ENCODE results near the gene MRPL27. TPM values are rescaled to one million over a fixed set of nuclear protein-coding genes. Genes with fewer than 3 reads are reported as not detected.

The MRPL27 gene
- total RNA-seq, 1 donor from 2014 or later = 81.1 TPM

DNA sequence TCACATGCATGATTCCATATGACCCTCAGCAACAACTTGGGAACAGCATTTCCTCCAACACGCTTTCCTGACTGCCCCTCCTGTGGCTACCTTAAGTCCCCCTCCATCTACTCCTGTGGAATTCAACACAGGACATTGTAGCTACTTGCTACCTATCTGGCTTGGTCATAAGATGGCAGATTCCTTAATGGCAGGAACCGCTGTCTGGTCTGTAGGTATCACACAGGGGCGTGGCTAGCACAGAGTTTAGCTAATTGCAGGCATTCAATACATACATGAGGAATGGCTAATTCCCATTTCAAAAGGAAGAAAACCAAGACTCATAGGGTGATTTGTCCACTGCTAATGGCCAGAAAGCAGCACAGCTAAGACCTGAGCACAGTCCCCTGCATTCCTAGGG lies 15.7 kb upstream of the MRPL27 start:
- intact Hi-C loops (cut with micrococcal nuclease) = no loop called here

DNA sequence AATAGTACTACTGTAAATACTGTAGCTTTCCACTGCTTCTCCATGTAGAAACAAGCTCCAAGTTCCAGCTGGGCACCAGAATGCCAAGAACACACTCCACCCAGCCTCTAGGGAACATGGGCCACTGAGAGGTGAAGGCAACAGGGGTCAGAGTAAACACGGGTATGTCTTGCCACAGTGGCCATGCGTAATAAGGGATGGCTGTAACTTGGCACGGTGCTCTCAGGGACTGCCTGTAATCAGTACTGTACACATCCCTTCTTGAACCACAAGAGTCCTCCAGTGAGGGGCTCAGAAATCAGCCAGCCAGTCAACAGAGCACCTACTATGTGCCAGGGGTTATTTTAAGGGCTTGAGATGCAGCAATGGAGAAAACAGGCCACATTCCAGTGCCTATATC lies 13.5 kb upstream of the MRPL27 start:
- intact Hi-C loops (cut with micrococcal nuclease) = no loop called here

DNA sequence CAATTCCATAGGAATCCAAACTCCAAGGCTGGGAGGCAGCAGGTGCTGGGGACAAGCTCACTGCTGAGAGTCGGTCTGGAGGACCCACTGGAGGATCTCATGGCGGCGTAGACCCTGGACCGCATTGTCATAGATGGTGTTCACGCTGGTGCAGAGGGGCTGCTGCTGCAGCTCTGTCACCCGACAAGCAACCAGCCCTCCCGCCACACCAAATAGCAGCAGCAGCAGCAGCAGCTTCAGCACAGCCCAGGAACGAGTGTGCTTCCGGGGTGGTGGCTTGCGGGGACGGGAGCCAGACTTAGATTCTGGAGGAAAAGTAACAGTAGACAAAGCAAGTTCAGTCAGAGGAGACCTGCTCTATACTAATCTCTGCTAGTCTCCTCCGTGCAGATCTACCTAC lies 9.9 kb upstream of the MRPL27 start:
- intact Hi-C loops (cut with micrococcal nuclease) = no loop called here

DNA sequence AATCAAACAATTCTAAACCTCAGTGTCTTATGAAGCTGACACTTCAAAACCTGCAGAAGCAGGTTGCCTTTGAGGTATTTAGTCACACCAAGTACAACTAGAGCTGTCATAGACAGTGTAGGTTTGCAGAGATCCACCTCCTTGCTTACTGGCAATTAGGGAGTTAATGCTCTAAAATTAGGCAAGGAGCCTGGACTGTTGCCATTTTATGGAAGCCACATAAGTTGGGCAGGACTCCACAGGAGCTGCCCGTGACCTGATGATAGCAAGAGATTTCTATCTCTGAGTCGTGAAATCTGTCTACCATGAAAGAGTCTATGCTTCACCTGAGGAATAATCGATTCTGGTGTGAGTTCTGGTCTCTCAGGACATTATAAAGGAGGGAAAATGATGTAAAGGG lies 8.9 kb upstream of the MRPL27 start:
- intact Hi-C loops (cut with micrococcal nuclease) = no loop called here

DNA sequence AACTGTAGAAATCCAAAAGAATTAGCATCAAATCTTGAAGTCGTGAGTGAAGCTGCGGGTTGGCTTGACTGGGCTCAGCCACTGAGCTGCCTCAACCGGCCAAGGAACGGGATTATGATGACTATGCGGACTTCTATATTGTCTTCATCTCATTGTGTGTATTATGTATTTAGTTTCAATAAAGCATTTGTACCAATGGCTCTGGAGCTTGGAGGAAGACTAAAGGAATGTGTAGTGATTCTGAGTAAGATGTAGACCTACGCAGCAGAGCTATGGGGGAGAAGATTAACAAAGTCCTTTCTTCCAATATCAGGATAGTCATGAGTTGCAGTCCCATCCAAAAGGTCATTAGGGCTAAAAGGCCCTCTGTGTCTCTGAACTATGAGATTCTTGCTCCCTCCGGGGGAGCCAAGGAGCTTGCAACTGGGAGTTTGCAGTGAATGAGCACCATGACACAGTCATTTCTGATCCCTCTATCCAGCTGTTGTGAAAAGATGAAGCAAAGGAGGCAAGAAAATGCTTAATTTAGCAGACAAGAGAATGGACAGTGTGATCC lies 8.4 kb upstream of the MRPL27 start:
- intact Hi-C loops (cut with micrococcal nuclease) = no loop called here

GRCh38 chr17:50380369-50381259 lies 7.6 kb upstream of the MRPL27 start:
- intact Hi-C loops (cut with micrococcal nuclease) = no loop called here

DNA sequence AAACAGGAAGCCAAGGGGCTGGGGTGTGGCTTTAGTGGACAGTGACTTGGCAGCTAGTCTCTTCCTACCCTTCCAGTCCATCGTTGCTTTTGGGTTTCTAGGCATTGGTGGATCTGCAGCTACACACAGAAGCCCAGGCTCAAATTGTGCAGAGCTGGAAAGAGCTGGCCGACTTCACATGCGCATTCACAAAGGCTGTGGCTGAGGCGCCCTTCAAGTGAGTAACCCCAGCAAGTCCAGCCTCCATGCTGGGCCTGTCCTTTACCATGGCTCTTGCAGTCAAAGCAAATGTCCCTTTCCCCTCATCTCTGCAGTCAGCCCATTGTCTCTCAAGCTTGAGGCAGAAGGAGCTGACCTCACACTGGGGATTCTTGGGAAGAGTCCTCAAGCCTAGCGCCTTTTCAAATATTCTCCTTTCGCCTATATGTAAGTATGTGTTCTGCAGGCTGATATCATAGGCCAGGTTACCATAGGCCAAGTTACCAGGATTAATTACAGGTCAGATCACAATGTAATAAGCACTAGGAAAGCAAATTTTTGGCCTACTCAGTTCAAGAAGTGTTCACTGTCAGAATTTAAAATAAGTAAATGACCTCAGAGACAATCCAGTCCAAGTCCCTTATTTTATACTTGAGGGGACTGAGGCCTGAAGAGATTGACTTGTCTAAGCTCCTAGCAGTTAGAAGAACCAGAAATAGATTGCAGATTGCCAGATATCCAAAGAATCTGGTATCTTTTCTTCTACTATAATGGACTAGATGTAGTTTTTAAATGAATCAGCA lies 6.6 kb upstream of the MRPL27 start:
- intact Hi-C loops (cut with micrococcal nuclease) = no loop called here

DNA sequence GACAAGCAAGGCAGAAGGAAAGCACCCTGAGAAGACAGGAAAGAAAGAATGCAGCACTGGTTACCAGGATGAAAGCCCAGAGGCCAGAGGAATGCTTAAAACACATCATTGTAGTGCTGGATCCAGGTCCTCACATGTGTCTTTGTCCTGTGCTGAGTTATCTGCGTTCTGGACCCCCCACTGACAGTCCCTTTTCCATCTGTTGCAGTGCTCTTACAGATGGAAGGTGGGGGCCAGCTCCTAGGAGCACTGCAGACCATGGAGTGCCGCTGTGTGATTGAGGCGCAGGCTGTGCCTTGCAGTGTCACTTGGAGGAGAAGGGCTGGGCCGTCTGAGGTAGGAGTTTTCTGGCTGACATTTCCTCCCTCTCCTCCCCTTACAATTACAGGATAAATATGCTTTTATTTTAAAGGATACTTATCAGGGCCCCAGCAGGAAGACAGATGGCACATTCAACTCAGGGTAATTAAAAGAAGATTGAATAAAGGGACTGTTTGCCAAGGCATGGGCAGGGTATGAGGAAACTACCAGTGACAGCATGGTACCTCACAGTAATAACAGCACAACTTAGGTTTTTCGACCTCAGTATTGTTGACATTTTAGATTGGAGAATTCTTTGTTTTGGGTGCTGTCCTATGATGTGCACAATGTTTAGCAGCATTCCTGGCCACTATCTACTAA lies 3.0 kb upstream of the MRPL27 start:
- intact Hi-C loops (cut with micrococcal nuclease) = no loop called here

DNA sequence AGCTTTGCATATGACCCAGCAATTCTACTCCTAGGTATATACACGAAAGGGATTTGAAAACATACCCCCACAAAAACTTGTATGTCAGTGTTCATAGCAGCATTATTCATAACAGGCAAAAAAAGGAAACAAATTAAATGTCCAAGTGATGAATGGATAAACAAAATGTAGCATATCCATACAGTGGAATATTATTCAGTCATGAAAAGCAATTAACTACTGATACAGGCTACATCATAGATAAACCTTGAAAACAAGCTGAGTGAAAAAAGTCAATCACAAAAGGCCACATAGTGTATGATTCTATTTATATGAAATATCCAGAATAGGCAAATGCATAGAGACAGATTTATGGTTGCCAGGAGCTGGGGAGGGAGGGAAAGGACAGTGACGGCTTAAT lies 721 bp upstream of the MRPL27 start:
- intact Hi-C loops (cut with micrococcal nuclease) = loop anchor here (2.0 to 5.0 kb wide), 3 partner anchors 23 to 334 kb away; partner anchors contain the start of genes ANKRD40, LRRC59 and RSAD1

DNA sequence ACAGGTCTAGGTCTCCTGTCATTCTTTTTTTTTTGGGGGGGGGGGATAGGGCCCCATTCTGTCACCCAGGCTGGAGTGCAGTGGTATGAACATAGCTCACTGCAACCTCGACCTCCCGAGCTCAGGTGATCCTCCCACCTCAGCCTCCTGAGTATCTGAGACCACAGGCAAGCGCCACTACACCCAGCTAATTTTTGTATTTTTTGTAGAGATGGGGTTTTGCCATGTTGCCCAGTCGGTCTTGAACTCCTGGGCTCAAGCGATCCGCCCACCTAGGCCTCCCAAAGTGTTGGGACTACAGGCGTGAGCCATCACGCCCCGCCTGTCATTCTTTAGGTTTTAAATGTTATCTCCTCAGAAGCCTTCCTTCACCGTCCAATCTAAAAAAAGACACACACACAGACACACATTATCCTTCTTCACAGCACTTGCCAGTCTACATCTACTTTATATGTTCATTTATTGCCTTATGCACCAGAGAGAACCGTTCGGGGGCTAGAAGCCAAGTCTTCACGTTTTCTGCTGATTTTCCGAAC lies 694 bp downstream of the MRPL27 start:
- intact Hi-C loops (cut with micrococcal nuclease) = loop anchor here (2.0 to 5.0 kb wide), 3 partner anchors 25 to 335 kb away; partner anchors contain the start of genes ANKRD40, LRRC59 and RSAD1

DNA sequence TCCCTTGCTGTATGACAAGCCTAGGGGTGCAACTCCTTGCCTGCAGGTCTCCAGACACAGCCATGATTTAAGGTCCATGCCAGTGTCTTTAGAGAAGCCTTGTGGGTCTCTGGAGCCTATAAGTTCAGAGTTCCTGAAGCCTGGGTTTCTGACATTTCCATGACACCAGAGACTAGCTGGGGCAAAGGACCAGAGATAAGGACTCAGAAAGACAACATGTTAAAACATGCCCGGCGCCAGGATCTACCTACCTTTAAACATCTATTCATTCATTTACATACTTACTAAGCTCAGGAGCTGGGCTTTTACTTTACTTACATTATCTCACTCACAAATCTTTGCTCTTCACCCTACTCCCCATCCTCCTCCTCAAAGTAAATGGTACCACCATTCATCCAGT lies 1.5 kb downstream of the MRPL27 start:
- intact Hi-C loops (cut with micrococcal nuclease) = loop anchor here (5.0 kb wide), 1 partner anchor 336 kb away; the partner anchor contains the start of gene ANKRD40

GRCh38 chr17:50370052-50370451 lies 2.9 kb downstream of the MRPL27 start:
- intact Hi-C loops (cut with micrococcal nuclease) = loop anchor here (5.0 kb wide), 1 partner anchor 337 kb away; the partner anchor contains the start of gene ANKRD40

DNA sequence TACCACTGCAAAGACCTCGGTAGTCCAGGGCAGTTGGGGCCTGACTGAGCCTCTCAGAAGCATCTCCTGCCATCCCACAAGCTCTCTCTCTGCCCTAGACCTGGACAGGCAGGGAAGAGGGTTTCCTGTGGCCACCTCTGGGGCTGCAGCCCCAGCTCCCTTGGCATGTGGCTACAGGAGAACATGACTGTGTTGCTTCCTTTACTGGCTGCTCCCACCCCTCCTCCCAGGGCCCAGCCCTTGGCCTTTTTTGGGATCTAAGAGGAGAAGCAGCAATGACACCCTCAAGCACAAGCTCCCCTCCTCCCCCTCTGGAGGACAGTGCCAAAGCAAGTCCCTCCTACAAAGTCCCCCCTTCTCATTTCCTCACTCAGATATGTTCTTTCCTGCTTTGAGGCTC lies 5.6 kb downstream of the MRPL27 start:
- intact Hi-C loops (cut with micrococcal nuclease) = no loop called here

GRCh38 chr17:50365649-50366393 lies 7.2 kb downstream of the MRPL27 start:
- intact Hi-C loops (cut with micrococcal nuclease) = no loop called here

GRCh38 chr17:50365165-50365564 lies 7.8 kb downstream of the MRPL27 start:
- intact Hi-C loops (cut with micrococcal nuclease) = no loop called here

DNA sequence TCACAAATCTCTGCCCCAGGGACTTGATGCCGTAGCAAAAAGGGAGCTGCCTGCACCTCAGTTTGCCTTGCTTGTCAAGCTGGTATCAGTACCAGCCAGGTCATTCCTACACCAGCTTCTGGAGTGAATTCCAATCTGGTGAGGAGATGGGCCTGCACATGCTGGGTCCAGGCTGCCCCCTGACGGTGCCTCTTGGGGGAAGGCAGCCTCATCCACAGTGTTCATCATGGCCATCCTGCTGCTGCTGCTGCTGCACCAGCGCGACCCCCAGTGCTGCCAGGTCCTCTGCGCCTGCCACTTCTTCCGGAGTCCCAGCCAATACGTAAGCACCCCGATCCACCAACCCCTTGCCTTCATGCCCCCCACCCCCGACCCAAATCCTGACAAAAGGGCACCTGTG lies 8.3 kb downstream of the MRPL27 start:
- intact Hi-C loops (cut with micrococcal nuclease) = no loop called here

DNA sequence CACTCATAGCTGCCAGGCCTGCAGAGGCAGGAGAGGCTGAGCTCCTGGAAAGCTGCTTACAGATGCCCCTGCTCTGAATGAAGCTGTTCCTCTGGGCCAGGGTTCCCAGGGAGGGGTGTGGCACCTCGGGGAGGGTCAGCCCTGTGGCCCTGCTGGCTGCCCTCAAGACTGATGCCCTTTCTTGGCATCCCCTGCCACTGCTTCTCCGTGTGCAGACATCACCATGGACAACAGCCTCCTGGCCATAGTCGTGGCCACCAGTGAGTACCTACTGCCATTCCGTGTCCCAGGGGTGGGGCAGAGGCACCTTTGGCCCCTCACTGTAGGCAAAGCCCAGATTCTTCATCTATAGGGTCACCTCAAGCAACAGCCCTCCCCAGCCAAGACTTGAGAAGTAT lies 8.9 kb downstream of the MRPL27 start:
- intact Hi-C loops (cut with micrococcal nuclease) = no loop called here

- intact Hi-C loops (cut with micrococcal nuclease) = loop anchor here (2.0 kb wide), 1 partner anchor 33 kb away; the partner anchor contains the start of gene LRRC59
Measured at GRCh38 chr17:50363217-50364060, 9.5 kb downstream of the MRPL27 start.

GRCh38 chr17:50362661-50363060 lies 10.3 kb downstream of the MRPL27 start:
- intact Hi-C loops (cut with micrococcal nuclease) = loop anchor here (1.0 to 2.0 kb wide), 2 partner anchors 34 to 117 kb away; partner anchors contain the start of gene LRRC59

Data from T-helper 2 cell treated with Interferon-gamma antibody and Interleukin-4, amounts not matched to agents 100 ng/mL and 5 ng/mL, for 36 hours (primary cell).